ENCODE data around the gene HERC3. TPM values are rescaled to one million over a fixed set of nuclear protein-coding genes. Genes with fewer than 3 reads are reported as not detected.

HERC3 gene
- total RNA-seq, 1 experiment from 2014 or later = 34.9 TPM

DNA sequence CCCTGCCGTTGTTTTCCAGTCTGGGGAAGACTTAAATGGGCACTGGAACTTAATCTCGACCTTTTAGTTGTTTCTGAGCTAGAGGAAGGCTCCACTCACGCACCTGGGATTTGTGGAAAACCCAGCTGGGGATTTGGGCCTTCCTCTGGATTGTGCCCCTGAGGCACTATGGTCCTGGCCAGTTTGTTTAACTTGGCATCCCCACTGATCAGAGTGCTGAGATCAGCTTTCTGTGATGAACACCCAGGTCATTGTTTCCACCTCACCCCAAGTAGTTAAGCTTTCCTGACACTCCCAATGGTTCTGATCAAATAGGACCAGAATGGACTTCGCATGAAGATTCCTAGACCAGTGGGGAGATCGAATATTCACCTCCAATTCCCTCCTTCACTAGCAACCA is 125.8 kb downstream of the HERC3 start:
- Mint-ChIP-seq H3K27ac (ENCODE audit: low read depth, unreplicated experiment) (no peak overlapping the region), H3K27me3 (ENCODE audit: insufficient read depth, unreplicated experiment) (no peaks in the 10 kb centered on the region), H3K4me3 (ENCODE audit: unreplicated experiment) (no peak overlapping the region), H3K4me1 (ENCODE audit: insufficient read depth, unreplicated experiment) (no peaks in the 10 kb centered on the region), H3K9me3 (ENCODE audit: unreplicated experiment) (peaks cover 7% of the 10 kb centered on the region), H3K36me3 (ENCODE audit: insufficient read depth, unreplicated experiment) (peaks cover 43% of the 10 kb centered on the region)
- intact Hi-C loops (cut with micrococcal nuclease) = no loop called here
- no TSS peak for BruUV-seq (replicated peaks)
- CTCF ChIA-PET = interaction anchor here (0.6 to 1.4 kb wide), 2 partner anchors 45 to 46 kb away, joined by 3 to 7 read pairs; no protein-coding TSS in a partner anchor
- TF ChIP-seq CTCF (IDR thresholded peaks at IDR 0.05; ENCODE audit: unreplicated experiment) = no peak
- DNase-seq (ENCODE audit: unreplicated experiment) = no peak
- POLR2A ChIA-PET = no interaction called here

DNA sequence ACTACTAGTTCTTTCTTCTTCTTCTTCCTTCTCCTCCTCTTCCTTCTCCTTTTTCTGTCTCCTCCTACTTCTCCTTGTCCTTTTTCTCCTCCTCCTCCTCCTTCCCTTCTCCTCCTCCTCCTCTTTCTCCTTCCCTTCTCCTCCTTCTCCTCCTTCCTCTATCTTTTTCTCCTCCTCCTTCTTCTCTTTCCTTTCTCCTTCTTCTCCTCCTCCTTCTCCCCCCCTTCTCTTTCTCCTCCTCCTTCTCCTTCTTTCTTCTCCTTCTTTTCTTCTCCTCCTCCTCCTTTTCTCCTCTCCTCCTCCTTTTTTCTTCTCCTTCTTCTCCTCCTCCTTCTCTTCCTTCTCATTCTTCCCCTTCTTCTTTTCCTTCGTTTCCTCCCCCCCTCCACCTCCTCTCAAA is 127.1 kb downstream of the HERC3 start:
- POLR2A ChIA-PET = no interaction called here

DNA sequence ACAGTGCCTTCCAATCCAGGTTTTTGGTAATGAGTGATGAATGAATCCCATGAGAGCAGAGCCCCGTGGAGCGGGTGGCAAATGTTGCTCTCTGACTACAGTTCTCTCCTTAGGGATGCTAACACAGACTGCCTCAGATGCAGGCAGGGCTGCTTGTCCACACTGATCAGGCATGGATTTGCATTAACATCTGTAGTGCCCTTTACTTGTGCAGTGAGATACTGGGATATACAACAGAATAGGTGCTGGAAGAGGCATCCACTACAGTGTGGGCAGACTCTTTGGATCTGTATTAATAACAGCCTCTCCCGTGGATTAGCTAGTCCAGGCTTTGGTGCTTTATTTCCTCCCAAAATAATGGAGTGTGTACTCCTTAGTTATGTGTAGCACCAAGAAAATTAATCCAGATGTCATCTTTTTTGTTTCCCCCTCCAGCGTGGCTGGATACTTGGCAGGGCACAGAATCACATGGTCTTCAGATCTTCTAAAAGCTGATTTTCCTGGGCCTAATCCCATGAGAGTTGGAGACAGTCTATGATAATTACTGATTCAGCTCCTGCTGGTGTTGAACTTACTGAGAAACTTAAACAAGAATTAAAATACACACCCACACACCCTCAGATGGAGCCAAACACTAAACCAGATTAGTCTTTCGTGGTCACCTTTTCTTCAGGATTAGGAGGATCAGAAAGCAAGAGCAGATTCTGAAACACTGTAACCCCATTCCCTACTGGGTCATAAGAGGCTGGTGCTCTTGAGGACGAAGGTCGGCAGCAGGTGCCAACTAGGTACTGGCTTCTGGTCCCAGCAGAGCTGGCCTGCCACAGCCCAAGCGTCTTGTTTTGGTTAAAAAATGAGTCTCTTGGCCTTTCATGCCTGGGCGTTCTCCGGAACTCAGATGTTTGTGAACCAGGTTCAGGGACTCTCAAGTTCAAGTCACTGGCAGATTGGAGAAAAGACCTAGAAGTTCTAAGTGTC is 128.5 kb downstream of the HERC3 start:
- ChIA-PET CTCF (no interaction called here), POLR2A (no interaction called here)
- no TSS peak for BruUV-seq (replicated peaks)
- intact Hi-C loops (cut with micrococcal nuclease) = no loop called here
- H3K27me3 Mint-ChIP-seq (ENCODE audit: insufficient read depth, unreplicated experiment) = no peaks in the 10 kb centered on the region
- H3K4me1 Mint-ChIP-seq (ENCODE audit: insufficient read depth, unreplicated experiment) = no peaks in the 10 kb centered on the region
- H3K4me3 Mint-ChIP-seq (ENCODE audit: unreplicated experiment) = no peak overlapping the region
- no peak overlapping the region for H3K27ac Mint-ChIP-seq (ENCODE audit: low read depth, unreplicated experiment)
- no peak for TF ChIP-seq CTCF (IDR thresholded peaks at IDR 0.05; ENCODE audit: unreplicated experiment)
- H3K9me3 Mint-ChIP-seq (ENCODE audit: unreplicated experiment) = peaks cover 7% of the 10 kb centered on the region
- H3K36me3 Mint-ChIP-seq (ENCODE audit: insufficient read depth, unreplicated experiment) = peaks cover 51% of the 10 kb centered on the region
- DNase-seq (ENCODE audit: unreplicated experiment) = no peak

More for the DNA sequence above, 127.1 kb downstream of the HERC3 start:
- Mint-ChIP-seq H3K36me3 (ENCODE audit: insufficient read depth, unreplicated experiment) (peaks cover 43% of the 10 kb centered on the region), H3K27me3 (ENCODE audit: insufficient read depth, unreplicated experiment) (no peaks in the 10 kb centered on the region), H3K9me3 (ENCODE audit: unreplicated experiment) (peaks cover 7% of the 10 kb centered on the region), H3K27ac (ENCODE audit: low read depth, unreplicated experiment) (no peak overlapping the region), H3K4me3 (ENCODE audit: unreplicated experiment) (no peak overlapping the region), H3K4me1 (ENCODE audit: insufficient read depth, unreplicated experiment) (no peaks in the 10 kb centered on the region)
- intact Hi-C loops (cut with micrococcal nuclease) = no loop called here
- no TSS peak for BruUV-seq (replicated peaks)
- CTCF ChIA-PET = no interaction called here
- no peak for DNase-seq (ENCODE audit: unreplicated experiment)
- no peak for TF ChIP-seq CTCF (IDR thresholded peaks at IDR 0.05; ENCODE audit: unreplicated experiment)

- Mint-ChIP-seq H3K27ac (ENCODE audit: low read depth, unreplicated experiment) (no peak overlapping the region), H3K36me3 (ENCODE audit: insufficient read depth, unreplicated experiment) (peaks cover 62% of the 10 kb centered on the region), H3K27me3 (ENCODE audit: insufficient read depth, unreplicated experiment) (no peaks in the 10 kb centered on the region), H3K4me3 (ENCODE audit: unreplicated experiment) (no peak overlapping the region), H3K4me1 (ENCODE audit: insufficient read depth, unreplicated experiment) (no peaks in the 10 kb centered on the region), H3K9me3 (ENCODE audit: unreplicated experiment) (peaks cover 5% of the 10 kb centered on the region)
- no peak for TF ChIP-seq CTCF (IDR thresholded peaks at IDR 0.05; ENCODE audit: unreplicated experiment)
- intact Hi-C loops (cut with micrococcal nuclease) = no loop called here
- CTCF ChIA-PET = interaction anchor here (0.6 to 1.3 kb wide), 2 partner anchors 15 to 132 kb away, joined by 3 read pairs; no protein-coding TSS in a partner anchor
- BruUV-seq (replicated peaks) = no TSS peak
- DNase-seq (ENCODE audit: unreplicated experiment) = no peak
- POLR2A ChIA-PET = interaction anchor here (1.2 kb wide), 1 partner anchor 15 kb away, joined by 3 read pairs; no protein-coding TSS in a partner anchor
Measured at GRCh38 chr4:88722276-88722780, 130.0 kb downstream of the HERC3 start.
